Peyer's patch (tissue), 4 donors: ENCODE measurements around the gene TMEM91.

ENCODE experiments used
- CTCF ChIP-seq, 6 experiments: fragments of 450-650 bp in 4 of 6; fragments of 200-600 bp in 2 of 6; sonication (generic) in 1 of 6; IDR thresholded peaks; one replicate each; pipeline ENCODE4 v1.5.1; 2017 to 2019; ENCODE audit warnings: antibody characterized with exemption in 6 of 6, mild to moderate bottlenecking in 3 of 6, moderate library complexity in 1 of 6
- POLR2A ChIP-seq, 2 donors: fragments of 450-650 bp; IDR thresholded peaks; one replicate each; pipeline ENCODE4 v1.5.1; 2017; ENCODE audit warnings: antibody characterized with exemption in 2 of 2, mild to moderate bottlenecking in 2 of 2, moderate library complexity in 2 of 2

- TF ChIP-seq CTCF (IDR thresholded peaks at IDR 0.05) (no peak), POLR2A (IDR thresholded peaks at IDR 0.05) (no peak)
Observed at GRCh38 chr19:41334793-41335192, 41.5 kb upstream of the TMEM91 start.
